Neural cell (in vitro differentiated cells): ENCODE results near the gene GAL. TPM values are rescaled to one million over a fixed set of nuclear protein-coding genes. Genes with fewer than 3 reads are reported as not detected.

Experiments used
- H2AFZ ChIP-seq: fragments of 200-600, 300-800 bp; sonication (generic), shearing (Covaris generic); 2 replicates; pipeline ENCODE4 v1.6.0; 2014; ENCODE audit warnings: low read depth, mild to moderate bottlenecking, antibody characterized with exemption, low read length, moderate library complexity
- H3F3A ChIP-seq: fragments of 200-600 bp; shearing (Covaris generic); 2 replicates; pipeline ENCODE4 v1.6.1; 2016; ENCODE audit warnings: mild to moderate bottlenecking, moderate library complexity, mixed read lengths, antibody characterized with exemption, low read length; ENCODE audit not compliant: insufficient read depth, poor library complexity, severe bottlenecking
- H3K27ac ChIP-seq: fragments of 200-600, 300-800 bp; sonication (generic), shearing (Covaris generic); 2 replicates; pipeline ENCODE4 v1.5.1; 2014; ENCODE audit warnings: mild to moderate bottlenecking, low read length, moderate library complexity
- H3K27me3 ChIP-seq: fragments of 300-800, 200-600 bp; sonication (generic), shearing (Covaris generic); 2 replicates; pipeline ENCODE4 v1.6.0; 2014; ENCODE audit warnings: mild to moderate bottlenecking, low read depth, low read length, moderate library complexity; ENCODE audit not compliant: insufficient read depth
- H3K36me3 ChIP-seq: fragments of 300-800, 200-600 bp; sonication (generic), shearing (Covaris generic); 2 replicates; pipeline ENCODE4 v1.5.1; 2014; ENCODE audit warnings: mild to moderate bottlenecking, antibody characterized with exemption, low read length, moderate library complexity; ENCODE audit not compliant: insufficient read depth
- H3K4me2 ChIP-seq: fragments of 300-800, 200-600 bp; sonication (generic), shearing (Covaris generic); 2 replicates; pipeline ENCODE4 v1.6.0; 2014; ENCODE audit warnings: mild to moderate bottlenecking, low read length
- H3K4me3 ChIP-seq: fragments of 300-800, 200-600 bp; sonication (generic), shearing (Covaris generic); 2 replicates; pipeline ENCODE4 v1.5.1; 2014; ENCODE audit warnings: mild to moderate bottlenecking, low read length, moderate library complexity
- H3K79me2 ChIP-seq: fragments of 200-600 bp; shearing (Covaris generic); replicated peaks from 2 replicates; pipeline ENCODE4 v1.6.0; 2014; ENCODE audit warnings: mild to moderate bottlenecking, low read length, moderate library complexity; ENCODE audit not compliant: insufficient read depth
- H3K9ac ChIP-seq: fragments of 300-800, 200-600 bp; sonication (generic), shearing (Covaris generic); 2 replicates; pipeline ENCODE4 v1.6.1; 2016; ENCODE audit warnings: mild to moderate bottlenecking, low read length, mixed read lengths
- H3K9me2 ChIP-seq: fragments of 200-600 bp; shearing (Covaris generic); 2 replicates; pipeline ENCODE4 v1.6.1; 2016; ENCODE audit warnings: mild to moderate bottlenecking, low read length, mixed read lengths; ENCODE audit not compliant: insufficient read depth
- H3K9me3 ChIP-seq: fragments of 200-600, 300-800 bp; sonication (generic), shearing (Covaris generic); 2 replicates; pipeline ENCODE4 v1.6.1; 2016; ENCODE audit warnings: mild to moderate bottlenecking, mixed run types, low read length, moderate library complexity, mixed read lengths
- H4K20me1 ChIP-seq: fragments of 200-600 bp; shearing (Covaris generic); 2 replicates; pipeline ENCODE4 v1.6.1; 2016; ENCODE audit warnings: mild to moderate bottlenecking, mixed run types; ENCODE audit not compliant: insufficient read depth
- EP300 ChIP-seq: fragments of 450-650 bp; conservative IDR thresholded peaks from 2 replicates; pipeline ENCODE4 v1.6.1; 2014; ENCODE audit warnings: antibody characterized with exemption, mild to moderate bottlenecking, moderate library complexity; ENCODE audit not compliant: poor library complexity, severe bottlenecking
- EZH2 ChIP-seq: fragments of 200-600, 300-800 bp; shearing (Covaris generic), sonication (generic); IDR thresholded peaks from 2 replicates; pipeline ENCODE4 v1.6.1; 2014; ENCODE audit warnings: antibody characterized with exemption, low read length, borderline replicate concordance, mild to moderate bottlenecking; ENCODE audit not compliant: insufficient read depth, poor library complexity, severe bottlenecking
- MXI1 ChIP-seq: fragments of 450-650 bp; conservative IDR thresholded peaks from 2 replicates; pipeline ENCODE4 v1.6.1; 2014; ENCODE audit warnings: antibody characterized with exemption, mild to moderate bottlenecking; ENCODE audit not compliant: poor library complexity, severe bottlenecking
- POLR2AphosphoS5 ChIP-seq: IDR thresholded peaks from 2 replicates; pipeline ENCODE4 v1.6.1; 2012
- RAD21 ChIP-seq: fragments of 450-650 bp; conservative IDR thresholded peaks from 2 replicates; pipeline ENCODE4 v1.6.1; 2014; ENCODE audit warnings: antibody characterized with exemption, mild to moderate bottlenecking, moderate library complexity
- SMC3 ChIP-seq: fragments of 450-650 bp; conservative IDR thresholded peaks from 2 replicates; pipeline ENCODE4 v1.6.1; 2014; ENCODE audit warnings: antibody characterized with exemption, mild to moderate bottlenecking, moderate library complexity; ENCODE audit not compliant: poor library complexity
- TAF1 ChIP-seq: IDR thresholded peaks from 2 replicates; pipeline ENCODE4 v1.6.1; 2012; ENCODE audit warnings: low read depth
- polyA plus RNA-seq: library from polyadenylated mRNA; depleted of rRNA; stranded (reverse); fragments of >200 nt; gene quantifications from 2 replicates; pipeline ENCODE4 v1.2.3, GENCODE V29; 2014
- TF ChIP-seq, protein P1 (sequence below): fragments of 450-650 bp; IDR thresholded peaks from 2 replicates; pipeline ENCODE4 v1.5.1; 2014; ENCODE audit warnings: antibody characterized with exemption, mild to moderate bottlenecking, moderate library complexity; ENCODE audit not compliant: poor library complexity, severe bottlenecking
- TF ChIP-seq, protein P2 (sequence below): IDR thresholded peaks from 2 replicates; pipeline ENCODE4 v1.6.1; 2012; ENCODE audit warnings: borderline replicate concordance

GAL gene
- polyA plus RNA-seq, 1 donor from 2014 or later, result 2.1 TPM

DNA sequence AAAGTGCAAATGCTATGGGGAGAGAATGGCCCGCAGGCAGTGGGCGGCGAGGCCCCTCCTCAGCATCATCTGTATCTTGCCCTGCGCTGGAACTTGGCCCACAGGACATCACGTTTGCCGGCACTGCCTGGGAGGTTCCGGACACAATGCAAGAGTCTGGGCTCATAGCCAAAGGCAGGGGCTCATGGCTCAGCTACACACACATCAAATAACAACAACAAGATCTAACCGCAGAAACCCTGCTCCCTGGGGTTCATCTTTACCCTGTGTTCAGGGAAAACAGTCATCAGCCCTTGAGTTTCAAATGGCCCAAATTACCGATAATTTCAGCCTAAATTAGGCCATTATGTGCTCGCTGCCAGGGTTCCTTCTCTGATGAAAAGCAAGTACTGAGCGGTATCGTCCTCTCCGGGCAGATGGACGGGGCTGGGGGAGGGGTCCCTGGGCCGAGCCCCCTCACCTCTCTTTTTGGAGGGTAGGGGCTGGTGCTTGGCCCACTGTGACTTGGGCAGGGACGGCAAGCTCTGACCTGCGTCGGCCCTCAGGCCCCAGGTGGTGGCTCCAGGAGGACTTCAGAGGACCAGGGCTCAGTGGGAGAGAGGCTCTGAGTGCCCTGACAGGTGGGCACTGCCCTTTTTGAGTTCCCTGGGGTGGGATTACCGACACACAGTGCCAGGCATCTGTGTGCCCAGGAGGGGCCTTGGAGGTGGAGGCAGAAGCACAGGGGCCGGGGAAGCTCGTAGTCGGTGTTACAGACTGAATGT is 25.0 kb upstream of the GAL start:
- no peak overlapping the region for H3K27ac ChIP-seq
- no peak overlapping the region for H3K9ac ChIP-seq
- H4K20me1 ChIP-seq, result no peaks in the 10 kb centered on the region
- H3K36me3 ChIP-seq, result no peaks in the 10 kb centered on the region
- H3K9me3 ChIP-seq, result peaks cover 13% of the 10 kb centered on the region
- no peaks in the 10 kb centered on the region for H3K27me3 ChIP-seq
- H3K4me2 ChIP-seq, result no peak overlapping the region
- no peak overlapping the region for H2AFZ ChIP-seq
- H3F3A ChIP-seq, result no peaks in the 10 kb centered on the region
- no peaks in the 10 kb centered on the region for H3K79me2 ChIP-seq
- TF ChIP-seq EZH2 (no peak), RAD21 (no peak), SMC3 (no peak), MXI1 (no peak), POLR2AphosphoS5 (no peak), TAF1 (no peak), EP300 (no peak)
- TF ChIP-seq, protein P1, sequence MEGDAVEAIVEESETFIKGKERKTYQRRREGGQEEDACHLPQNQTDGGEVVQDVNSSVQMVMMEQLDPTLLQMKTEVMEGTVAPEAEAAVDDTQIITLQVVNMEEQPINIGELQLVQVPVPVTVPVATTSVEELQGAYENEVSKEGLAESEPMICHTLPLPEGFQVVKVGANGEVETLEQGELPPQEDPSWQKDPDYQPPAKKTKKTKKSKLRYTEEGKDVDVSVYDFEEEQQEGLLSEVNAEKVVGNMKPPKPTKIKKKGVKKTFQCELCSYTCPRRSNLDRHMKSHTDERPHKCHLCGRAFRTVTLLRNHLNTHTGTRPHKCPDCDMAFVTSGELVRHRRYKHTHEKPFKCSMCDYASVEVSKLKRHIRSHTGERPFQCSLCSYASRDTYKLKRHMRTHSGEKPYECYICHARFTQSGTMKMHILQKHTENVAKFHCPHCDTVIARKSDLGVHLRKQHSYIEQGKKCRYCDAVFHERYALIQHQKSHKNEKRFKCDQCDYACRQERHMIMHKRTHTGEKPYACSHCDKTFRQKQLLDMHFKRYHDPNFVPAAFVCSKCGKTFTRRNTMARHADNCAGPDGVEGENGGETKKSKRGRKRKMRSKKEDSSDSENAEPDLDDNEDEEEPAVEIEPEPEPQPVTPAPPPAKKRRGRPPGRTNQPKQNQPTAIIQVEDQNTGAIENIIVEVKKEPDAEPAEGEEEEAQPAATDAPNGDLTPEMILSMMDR, result no peak
- TF ChIP-seq, protein P2, sequence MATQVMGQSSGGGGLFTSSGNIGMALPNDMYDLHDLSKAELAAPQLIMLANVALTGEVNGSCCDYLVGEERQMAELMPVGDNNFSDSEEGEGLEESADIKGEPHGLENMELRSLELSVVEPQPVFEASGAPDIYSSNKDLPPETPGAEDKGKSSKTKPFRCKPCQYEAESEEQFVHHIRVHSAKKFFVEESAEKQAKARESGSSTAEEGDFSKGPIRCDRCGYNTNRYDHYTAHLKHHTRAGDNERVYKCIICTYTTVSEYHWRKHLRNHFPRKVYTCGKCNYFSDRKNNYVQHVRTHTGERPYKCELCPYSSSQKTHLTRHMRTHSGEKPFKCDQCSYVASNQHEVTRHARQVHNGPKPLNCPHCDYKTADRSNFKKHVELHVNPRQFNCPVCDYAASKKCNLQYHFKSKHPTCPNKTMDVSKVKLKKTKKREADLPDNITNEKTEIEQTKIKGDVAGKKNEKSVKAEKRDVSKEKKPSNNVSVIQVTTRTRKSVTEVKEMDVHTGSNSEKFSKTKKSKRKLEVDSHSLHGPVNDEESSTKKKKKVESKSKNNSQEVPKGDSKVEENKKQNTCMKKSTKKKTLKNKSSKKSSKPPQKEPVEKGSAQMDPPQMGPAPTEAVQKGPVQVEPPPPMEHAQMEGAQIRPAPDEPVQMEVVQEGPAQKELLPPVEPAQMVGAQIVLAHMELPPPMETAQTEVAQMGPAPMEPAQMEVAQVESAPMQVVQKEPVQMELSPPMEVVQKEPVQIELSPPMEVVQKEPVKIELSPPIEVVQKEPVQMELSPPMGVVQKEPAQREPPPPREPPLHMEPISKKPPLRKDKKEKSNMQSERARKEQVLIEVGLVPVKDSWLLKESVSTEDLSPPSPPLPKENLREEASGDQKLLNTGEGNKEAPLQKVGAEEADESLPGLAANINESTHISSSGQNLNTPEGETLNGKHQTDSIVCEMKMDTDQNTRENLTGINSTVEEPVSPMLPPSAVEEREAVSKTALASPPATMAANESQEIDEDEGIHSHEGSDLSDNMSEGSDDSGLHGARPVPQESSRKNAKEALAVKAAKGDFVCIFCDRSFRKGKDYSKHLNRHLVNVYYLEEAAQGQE, result no peak
- no peak overlapping the region for H3K4me3 ChIP-seq
- no peaks in the 10 kb centered on the region for H3K9me2 ChIP-seq

DNA sequence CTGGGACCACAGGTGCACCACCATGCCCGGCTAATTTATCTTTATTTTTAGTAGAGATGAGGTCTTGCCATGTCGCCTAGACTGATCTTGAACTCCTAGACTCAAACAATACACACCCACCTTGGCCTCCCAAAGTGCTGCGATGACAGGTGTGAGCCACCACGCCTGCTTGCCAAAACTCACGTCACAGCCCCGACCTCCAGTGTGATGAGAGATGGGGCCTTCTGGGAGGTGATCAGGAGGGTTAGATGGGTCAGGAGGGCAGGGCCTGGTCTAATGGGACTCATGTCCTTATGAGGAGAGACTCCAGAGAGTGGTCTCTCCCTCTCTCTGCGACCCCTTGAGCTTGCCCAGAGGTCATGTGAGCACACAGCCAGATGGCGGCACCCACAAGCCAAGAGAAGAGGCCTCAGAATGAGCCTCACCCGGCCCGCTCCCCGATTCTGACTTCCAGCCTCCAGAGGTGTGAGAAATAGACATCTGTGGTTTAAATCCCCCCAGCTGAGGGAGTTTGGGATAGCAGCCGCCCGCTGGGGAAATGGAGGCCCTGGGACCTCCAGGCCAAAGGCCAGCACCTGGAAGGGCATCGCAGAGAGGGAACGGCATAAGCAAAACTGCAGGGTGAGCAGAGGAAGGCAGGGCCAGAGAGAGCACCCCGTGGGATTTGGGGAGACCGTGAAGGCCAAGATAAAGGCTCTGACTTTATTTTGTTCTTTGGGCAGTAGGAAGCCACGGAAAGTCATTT is 24.1 kb upstream of the GAL start:
- H3K27ac ChIP-seq, result no peak overlapping the region
- TF ChIP-seq RAD21, result no peak
- TF ChIP-seq, protein P2, result no peak
- TF ChIP-seq TAF1, result no peak
- no peak for TF ChIP-seq EZH2
- TF ChIP-seq POLR2AphosphoS5, result no peak
- TF ChIP-seq SMC3, result no peak
- no peaks in the 10 kb centered on the region for H4K20me1 ChIP-seq

More for the DNA sequence above, 24.1 kb upstream of the GAL start:
- Histone ChIP-seq H3K36me3 (no peaks in the 10 kb centered on the region), H3K79me2 (no peaks in the 10 kb centered on the region), H2AFZ (no peak overlapping the region), H3K9me2 (no peaks in the 10 kb centered on the region), H3K27me3 (no peaks in the 10 kb centered on the region), H3K9ac (no peak overlapping the region), H3K4me3 (no peak overlapping the region), H3K9me3 (peaks cover 9% of the 10 kb centered on the region), H3K4me2 (no peak overlapping the region), H3F3A (no peaks in the 10 kb centered on the region)
